HG03571 (cell line): ENCODE data around the gene TMEM131.

Source experiments
- ATAC-seq: cut with Tn5 transposase; IDR thresholded peaks from one replicate; pipeline ENCODE4 v1.9.1; 2021; ENCODE audit not compliant: unreplicated experiment

Gene TMEM131

DNA sequence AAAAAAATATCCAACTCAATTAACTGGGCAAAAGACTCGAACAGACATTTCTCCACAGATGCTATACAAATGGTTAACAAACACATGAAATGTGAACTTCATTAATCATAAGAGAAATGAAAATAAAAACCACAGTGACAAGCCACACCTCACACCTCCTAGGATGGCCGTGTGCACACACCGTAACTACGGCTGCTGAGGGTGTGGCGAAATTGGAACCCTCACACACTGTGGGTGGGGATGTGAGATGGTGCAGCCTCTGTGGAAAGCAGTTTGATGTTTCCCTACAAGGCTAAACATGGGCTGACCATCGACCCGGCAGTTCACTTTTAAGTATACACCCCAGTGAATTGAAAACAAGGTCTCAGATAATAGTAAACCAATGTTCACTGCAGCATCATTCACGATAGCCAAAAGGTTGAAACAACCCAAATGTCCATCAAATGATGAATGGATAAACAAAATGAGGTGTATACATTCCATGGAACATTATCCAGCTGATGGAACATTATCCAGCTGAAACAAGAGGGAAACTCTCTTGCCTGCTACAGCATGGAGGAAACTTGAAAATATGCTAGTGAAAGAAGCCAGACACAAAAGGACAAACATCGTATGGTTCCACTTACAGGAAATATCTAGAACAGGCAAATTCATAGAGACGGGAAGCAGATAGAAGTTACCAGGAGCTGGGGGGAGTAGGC is 250.1 kb downstream of the TMEM131 start:
- no peak for ATAC-seq

DNA sequence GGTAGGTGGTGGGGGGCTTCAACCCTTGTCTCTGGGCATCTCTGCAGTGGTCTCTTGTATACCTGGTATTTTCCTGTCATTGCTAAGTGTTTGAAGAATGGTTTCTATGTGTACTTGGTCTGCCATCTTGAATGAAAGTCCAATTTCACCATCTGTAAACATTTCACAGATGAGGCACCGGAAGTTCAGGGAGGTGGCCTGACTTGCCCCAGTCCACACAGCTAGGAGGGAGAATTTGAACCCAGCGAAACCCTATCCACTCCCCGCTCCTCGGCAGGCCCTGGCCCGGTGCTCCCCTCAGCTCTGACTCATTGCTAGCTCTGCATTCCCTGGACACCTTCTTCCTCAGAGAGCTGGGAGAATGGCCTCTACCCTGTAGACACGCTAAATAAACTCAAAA is 251.8 kb downstream of the TMEM131 start:
- ATAC-seq = no peak

DNA sequence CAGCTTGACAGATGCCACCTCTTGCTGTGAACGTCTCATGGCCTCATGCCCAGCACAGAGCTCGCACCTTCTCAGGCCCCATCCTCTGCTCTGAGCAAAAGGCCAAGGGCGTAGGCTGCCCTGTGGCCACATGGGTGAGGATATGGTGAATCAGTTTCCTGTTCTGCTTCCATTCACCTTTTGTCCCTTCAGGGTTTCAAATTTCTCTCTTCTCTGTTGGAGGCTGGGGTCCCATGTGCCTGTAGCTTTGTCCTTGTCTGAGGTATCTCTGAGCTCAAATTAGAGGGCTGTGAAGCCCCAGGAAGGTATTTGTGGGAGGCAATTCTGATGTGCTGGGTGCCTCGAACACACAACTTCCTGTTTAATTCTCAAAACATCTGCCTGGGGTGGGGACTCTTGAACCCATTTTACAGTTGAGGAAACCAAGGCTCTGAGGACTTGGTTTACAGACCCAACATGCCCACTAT is 253.3 kb downstream of the TMEM131 start:
- ATAC-seq = no peak

DNA sequence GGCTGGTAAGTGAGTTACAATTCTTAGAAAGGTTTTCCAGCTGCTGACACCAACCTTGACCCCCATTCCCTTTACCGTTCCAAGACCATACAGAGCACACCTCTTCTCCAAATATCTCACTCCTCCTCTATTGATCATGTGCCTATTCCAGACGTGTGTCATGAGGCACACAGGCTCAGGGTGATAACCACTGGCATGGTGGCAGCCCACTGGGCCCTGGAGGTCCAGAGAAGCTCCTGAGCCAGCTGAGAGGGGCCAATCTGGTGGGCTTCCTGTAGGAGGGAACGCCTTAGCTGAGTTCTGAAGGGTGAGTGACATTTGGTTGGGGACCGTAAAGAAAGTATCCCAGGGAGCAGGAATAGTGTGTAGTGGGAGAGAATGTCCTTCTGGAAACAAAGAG is 254.1 kb downstream of the TMEM131 start:
- no peak for ATAC-seq

DNA sequence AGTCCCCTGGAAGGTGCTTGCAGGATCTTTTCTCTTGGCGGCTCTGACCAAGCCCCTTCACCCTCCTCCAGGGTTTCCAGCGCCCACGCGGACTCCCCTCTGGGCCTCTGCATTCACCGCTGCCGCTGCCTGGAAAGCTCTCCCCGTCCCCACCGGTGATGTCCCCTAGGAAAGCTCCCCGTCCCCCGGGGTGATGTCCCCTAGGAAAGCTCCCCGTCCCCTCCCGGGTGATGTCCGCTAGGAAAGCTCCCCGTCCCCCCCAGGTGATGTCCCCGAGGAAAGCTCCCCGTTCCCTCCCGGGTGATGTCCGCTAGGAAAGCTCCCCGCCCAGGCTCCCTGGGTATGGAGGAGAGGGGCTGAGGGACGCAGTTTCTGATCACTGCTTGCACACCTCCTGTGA is 254.5 kb downstream of the TMEM131 start:
- ATAC-seq = no peak

DNA sequence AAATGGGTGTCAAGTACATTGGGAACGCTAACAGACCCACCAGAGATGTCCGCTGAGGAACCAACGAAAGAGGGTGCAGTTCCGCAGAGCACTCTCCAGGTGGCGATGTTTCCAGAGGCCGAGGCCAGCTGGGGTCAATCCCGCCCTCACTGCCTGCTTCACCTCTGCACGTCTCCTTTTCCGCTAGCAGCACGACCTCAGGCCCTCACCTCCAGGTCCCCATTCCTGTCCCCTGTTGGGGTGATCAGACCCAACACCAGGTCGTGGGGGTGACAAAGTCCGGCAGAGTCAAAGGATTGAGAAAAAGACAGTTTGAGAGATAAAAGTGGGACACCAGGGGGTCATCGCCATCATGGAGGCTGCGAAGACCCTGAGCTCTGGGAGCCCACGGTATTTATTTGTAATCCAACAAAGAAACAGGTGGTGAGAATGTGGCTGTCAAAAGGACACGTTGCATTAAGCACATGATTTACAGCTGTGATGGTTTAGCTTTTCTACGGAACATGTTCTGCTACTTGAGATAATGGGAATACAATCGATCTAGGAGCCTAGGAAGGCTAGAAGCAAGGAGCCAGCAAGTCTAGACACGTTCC is 255.1 kb downstream of the TMEM131 start:
- no peak for ATAC-seq

DNA sequence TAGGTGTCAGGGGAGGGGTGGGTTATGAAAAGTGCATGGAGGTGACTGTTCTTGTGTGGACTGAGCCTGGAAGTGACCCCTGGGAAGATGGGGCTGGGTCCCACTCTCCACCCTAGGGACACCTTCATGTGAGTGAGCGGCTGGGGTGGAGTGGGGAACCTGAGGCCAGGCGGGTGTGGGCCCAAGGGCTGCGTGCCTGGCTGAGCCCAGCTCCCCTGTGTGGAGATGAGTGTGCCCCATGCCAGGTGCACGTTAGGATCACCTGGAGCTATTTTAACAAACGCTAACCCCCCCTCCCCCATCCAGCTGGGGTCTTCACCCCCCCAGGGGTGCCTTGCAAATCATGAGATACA is 255.9 kb downstream of the TMEM131 start:
- ATAC-seq = no peak

DNA sequence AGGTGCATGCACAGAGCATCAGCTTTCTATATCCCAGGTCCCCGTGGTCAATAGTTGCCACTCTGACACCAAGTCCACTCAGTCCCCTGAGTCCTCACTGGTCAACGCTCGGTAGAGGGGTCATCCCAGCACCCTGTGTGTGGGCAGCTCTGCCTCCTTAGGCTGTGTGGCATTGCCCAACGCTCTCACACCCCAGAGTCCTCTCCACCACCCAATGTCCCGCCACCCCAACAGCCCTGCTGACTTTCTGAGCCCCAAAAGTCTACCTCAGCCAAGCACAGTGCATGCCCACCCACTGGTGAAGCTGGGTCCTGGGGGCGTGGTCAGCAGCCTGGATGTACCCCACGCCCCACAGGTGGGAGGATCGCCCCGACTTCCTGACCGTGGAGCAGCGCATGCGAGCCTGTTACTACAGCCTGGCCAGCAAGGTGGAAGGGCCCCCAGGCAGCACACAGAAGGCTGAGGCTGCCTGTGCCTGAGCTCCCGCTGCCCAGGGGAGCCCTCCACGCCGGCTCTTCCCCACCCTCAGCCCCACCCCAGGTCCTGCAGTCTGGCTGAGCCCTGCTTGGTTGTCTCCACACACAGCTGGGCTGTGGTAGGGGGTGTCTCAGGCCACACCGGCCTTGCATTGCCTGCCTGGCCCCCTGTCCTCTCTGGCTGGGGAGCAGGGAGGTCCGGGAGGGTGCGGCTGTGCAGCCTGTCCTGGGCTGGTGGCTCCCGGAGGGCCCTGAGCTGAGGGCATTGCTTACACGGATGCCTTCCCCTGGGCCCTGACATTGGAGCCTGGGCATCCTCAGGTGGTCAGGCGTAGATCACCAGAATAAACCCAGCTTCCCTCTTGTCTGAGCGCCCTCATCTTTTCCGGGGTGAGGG is 256.5 kb downstream of the TMEM131 start:
- ATAC-seq = no peak

DNA sequence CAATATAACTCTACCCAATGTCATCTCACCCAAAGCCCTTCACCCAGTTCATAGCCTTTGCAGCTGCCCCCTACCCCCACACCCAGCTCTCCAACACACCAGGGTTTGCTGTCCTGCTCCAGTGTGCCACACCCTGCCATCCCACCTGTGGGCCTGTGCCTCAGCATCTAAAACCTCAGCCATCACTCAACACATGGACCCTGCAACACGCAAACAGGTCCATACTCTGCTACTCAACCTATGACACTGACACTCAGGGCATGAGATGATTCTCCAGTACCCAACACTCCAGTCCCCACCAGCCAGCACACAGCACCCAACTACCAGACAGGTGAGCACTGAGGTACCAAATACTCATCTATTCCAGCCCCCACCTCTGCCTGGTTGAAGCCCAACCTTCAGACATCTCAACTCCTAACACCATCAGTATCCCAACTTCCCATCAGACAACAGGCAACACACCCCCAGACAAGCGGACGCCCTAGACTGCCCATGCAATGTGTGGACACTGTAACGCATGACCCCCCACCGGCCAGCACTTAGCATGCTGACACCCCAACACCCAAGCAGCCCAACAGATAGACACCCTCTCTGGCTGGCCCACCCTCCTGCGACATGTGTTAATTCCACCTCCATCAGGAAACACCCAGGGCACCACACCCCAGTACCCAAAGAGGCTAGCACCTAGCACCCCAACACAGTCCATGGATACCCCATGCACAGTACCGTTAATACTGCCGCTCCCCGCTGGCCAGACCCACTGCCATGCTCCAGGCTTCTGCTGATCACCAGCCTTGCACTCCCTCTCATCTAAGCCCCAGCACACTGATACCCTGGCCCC is 257.3 kb downstream of the TMEM131 start:
- ATAC-seq = no peak

DNA sequence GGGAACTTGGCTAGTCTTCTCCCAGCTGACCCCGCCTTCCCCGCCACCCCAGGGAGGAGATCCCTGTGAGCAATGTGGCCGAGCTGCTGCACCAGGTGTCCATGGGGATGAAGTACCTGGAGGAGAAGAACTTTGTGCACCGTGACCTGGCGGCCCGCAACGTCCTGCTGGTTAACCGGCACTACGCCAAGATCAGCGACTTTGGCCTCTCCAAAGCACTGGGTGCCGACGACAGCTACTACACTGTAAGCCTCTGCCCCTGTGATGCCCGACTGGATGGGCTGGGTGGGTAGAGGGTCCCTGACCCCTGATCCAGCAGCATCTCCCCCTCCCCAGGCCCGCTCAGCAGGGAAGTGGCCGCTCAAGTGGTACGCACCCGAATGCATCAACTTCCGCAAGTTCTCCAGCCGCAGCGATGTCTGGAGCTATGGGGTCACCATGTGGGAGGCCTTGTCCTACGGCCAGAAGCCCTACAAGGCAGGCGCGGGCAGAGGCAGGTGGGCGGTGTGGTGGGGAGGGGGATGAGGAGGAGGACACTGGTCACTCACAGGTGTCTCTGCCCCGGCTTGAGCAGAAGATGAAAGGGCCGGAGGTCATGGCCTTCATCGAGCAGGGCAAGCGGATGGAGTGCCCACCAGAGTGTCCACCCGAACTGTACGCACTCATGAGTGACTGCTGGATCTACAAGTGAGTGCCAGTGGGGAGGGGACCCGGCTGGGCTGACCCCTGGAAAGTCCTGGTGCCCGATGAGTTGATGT is 258.1 kb downstream of the TMEM131 start:
- ATAC-seq = no peak

DNA sequence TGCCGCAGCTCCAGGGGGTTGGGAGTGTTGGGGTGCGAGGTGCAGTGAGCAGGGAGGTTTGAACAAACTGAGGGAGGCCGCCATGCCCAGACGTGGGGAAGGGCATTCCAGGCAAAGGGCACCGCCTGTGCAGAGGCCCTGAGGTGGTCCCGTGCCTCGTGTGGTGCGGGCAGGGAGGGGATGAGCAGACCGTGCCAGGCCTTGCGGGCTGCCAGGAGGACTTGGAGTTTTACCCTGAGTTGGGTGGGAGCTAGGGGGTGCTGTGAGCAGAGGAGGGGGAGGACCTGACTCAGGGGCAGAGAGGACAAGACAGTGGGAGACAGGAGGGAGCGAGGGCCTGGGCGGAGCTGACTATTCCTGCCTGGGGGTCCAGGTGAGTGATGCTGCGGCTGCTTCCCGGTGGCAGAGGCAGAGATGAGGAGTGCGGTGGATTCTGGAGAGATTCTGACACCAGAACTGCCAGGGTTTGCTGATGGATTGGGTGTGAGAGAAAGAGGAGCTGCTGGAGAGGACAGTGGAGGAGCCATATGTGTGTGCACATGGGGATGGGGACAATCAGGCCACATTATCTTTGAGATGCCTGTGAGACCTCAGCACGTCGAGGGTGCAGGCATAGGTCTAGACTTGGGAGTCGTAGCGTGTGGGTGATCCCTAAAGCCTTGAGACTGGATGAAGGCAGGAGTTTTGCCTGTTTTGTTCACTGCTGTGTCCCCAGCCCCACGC is 259.0 kb downstream of the TMEM131 start:
- no peak for ATAC-seq

DNA sequence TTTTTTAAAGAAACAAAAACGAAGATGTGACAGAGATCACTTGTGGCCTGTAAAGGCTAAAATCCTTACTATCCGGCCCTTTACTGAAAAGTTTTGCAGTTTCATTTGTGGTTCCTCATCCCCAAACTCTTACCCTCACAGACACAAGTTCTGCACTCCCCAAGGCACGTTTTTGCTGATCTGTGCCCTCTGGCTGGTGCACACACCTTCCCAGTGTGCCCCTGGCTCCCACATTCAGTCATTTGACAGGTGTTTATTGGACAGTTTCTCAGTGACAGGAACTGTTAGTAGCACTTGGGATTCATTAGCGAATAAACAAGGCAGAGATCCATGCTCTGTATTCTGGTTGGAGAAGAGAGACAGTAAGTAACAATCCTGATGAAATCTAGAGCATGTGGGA is 259.6 kb downstream of the TMEM131 start:
- ATAC-seq = no peak

DNA sequence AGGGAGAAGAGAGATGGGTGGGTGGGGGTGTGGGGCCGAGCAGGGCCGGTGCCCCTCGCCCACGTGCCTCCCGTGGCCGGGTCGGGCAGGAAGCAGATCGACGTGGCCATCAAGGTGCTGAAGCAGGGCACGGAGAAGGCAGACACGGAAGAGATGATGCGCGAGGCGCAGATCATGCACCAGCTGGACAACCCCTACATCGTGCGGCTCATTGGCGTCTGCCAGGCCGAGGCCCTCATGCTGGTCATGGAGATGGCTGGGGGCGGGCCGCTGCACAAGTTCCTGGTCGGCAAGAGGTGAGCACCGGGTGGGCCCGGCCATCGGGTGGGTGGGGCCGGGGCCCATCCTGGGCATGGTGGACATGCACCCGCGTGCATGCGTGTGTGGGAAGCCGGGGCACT is 260.6 kb downstream of the TMEM131 start:
- ATAC-seq = no peak

DNA sequence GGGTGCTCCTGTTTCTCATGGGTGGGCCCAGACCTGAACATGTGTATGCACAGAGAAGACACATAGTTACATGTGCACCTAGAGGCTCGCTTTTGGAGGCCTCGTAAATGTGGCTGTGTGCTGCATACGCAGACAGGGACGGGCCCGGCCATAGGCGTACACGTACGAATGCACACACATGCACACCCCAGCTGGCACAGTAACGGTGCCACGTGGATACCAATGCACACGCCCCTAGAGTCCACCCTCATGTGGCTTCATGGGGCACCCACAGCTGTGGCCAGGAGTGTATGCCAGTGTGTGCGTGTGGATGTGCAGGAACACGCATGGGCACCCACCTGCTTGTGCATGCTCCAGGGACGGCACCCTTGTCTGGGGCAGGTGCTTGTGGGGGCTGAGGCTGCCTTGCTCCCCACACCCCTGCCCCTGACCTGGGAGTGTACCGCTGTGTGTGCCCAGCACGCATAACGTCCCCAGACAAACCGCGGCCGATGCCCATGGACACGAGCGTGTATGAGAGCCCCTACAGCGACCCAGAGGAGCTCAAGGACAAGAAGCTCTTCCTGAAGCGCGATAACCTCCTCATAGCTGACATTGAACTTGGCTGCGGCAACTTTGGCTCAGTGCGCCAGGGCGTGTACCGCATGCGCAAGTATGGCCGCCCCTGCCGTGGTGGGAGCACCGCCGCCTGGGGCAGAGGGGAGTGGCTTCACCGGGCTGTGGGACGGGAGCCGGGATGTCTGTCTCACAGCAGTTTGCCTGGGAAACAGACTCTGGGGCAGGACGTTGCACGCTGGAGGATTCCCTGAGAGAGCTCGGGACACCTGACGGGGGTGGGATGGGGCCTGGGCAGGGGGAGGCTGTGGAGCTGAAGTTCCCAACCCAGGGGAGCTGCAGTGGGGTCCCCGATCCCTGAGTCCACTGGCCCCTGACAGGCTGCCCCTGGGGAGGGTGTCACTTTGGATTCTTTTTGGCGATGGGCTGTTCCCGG is 261.4 kb downstream of the TMEM131 start:
- no peak for ATAC-seq

DNA sequence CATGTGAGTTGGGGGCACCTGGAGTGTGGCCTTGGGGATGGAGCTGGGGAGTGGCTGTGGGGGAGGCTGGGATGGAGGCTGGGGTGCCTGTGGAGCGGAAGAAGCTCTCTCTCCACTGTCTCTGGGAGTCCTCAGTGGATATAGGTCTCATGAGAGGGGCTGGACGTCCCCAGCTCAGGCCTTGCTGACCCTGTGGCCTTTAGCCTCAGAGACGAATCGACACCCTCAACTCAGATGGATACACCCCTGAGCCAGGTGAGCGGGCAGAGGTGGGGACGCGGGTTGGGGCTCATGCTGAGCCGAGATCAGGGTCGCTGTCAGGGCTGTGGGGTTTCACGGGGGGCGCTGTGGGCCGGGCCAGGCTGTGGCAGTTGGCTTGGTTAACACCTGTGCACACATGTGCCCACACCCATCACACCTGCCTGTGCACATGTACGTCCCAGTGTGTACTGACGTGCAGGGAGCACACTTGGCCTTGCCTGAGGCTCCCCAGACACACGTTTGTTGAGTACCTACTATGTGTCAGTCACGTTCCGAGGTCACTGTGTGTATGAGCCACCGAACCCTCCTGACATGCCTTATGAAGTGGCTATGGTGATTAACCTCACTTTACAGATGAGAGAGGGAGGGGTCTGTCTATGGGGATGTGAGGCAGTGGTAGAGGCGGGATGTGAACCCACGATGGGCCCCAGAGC is 262.3 kb downstream of the TMEM131 start:
- no peak for ATAC-seq

DNA sequence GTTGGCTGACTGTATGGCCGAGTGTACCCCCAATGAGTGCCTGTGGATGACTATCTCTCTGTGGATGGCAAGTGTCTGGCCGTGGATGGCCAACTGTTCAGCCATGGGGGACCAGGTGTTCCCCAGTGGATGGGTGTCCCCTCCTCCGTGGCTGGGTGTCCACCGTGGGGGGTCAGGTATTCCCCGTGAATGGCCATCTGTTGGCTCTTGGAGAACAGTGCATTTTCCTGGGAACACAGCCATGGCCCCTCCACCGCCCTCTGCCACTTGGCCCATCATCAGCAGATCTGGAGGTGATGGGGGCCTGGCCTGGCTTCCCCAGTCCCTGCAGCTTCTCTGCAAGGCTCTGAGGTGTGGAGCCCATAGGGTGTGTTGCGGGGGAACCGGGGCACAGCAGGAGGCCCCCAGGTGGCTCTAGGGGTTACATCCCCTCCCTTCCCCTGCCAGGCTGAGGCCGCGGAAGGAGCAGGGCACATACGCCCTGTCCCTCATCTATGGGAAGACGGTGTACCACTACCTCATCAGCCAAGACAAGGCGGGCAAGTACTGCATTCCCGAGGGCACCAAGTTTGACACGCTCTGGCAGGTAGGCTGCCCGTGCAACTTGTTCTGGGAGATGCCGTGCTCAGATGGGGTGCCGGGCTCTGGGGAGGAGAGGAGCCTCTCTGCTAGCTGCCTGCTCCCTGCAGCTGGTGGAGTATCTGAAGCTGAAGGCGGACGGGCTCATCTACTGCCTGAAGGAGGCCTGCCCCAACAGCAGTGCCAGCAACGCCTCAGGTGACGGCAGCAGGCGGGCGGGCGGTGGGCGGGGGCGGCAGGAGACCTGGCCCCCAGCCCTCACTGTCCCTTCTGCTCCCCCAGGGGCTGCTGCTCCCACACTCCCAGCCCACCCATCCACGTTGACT is 263.1 kb downstream of the TMEM131 start:
- no peak for ATAC-seq
